KOPT-K1 (cell line): ENCODE data around the gene ZSCAN5C.
"Not testable (repeated sequence)": the region's sequence is repeated elsewhere in the genome, so short reads cannot be mapped to it uniquely, and the experiment has no call there.

Experiments used
- H3K27ac ChIP-seq: fragments of 200-600 bp; sonication (generic); 2 replicates; pipeline ENCODE4 v1.5.1; 2016; ENCODE audit warnings: antibody characterized with exemption, mild to moderate bottlenecking, low read depth, low read length; ENCODE audit not compliant: poor library complexity, severe bottlenecking
- H3K36me3 ChIP-seq: fragments of 200-600 bp; sonication (generic); 2 replicates; pipeline ENCODE4 v1.5.1; 2017; ENCODE audit warnings: antibody characterized with exemption, mild to moderate bottlenecking, low read length, moderate library complexity; ENCODE audit not compliant: insufficient read depth
- H3K9me3 ChIP-seq: fragments of 200-600 bp; sonication (generic); 2 replicates; pipeline ENCODE4 v1.5.1; 2017; ENCODE audit warnings: antibody characterized with exemption, low read length, mild to moderate bottlenecking; ENCODE audit not compliant: insufficient read depth, poor library complexity, severe bottlenecking

Gene ZSCAN5C

GRCh38 chr19:56175861-56176307, 26.2 kb upstream of the ZSCAN5C start, which contains the start of gene GALP:
GALP (plus strand) TSS chr19:56176008; CDS start chr19:56177109, 1,101 bp downstream.
- not testable (repeated sequence) for H3K36me3 ChIP-seq, H3K9me3 ChIP-seq, H3K27ac ChIP-seq

GRCh38 chr19:56176310-56176709, 25.8 kb upstream of the ZSCAN5C start:
- not testable (repeated sequence) for H3K9me3 ChIP-seq, H3K36me3 ChIP-seq, H3K27ac ChIP-seq

- H3K36me3 ChIP-seq: no peaks in the 10 kb centered on the region
- H3K27ac ChIP-seq: no peak overlapping the region
- no peaks in the 10 kb centered on the region for H3K9me3 ChIP-seq
Observed at GRCh38 chr19:56176881-56177280, 25.2 kb upstream of the ZSCAN5C start.

GRCh38 chr19:56177564-56178243, 24.4 kb upstream of the ZSCAN5C start:
- Histone ChIP-seq H3K36me3 (no peaks in the 10 kb centered on the region), H3K27ac (no peak overlapping the region), H3K9me3 (no peaks in the 10 kb centered on the region)

- H3K36me3 ChIP-seq: no peaks in the 10 kb centered on the region
- no peak overlapping the region for H3K27ac ChIP-seq
- no peaks in the 10 kb centered on the region for H3K9me3 ChIP-seq
Observed at GRCh38 chr19:56189785-56190184, 12.3 kb upstream of the ZSCAN5C start.

GRCh38 chr19:56191115-56191514, 11.0 kb upstream of the ZSCAN5C start:
- H3K27ac ChIP-seq: no peak overlapping the region
- no peaks in the 10 kb centered on the region for H3K9me3 ChIP-seq
- H3K36me3 ChIP-seq: no peaks in the 10 kb centered on the region

- H3K36me3 ChIP-seq: no peaks in the 10 kb centered on the region
- H3K9me3 ChIP-seq: no peaks in the 10 kb centered on the region
- no peak overlapping the region for H3K27ac ChIP-seq
Observed at GRCh38 chr19:56191711-56192110, 10.4 kb upstream of the ZSCAN5C start.

GRCh38 chr19:56193981-56194640, 8.0 kb upstream of the ZSCAN5C start:
- H3K36me3 ChIP-seq: no peaks in the 10 kb centered on the region
- no peak overlapping the region for H3K27ac ChIP-seq
- no peaks in the 10 kb centered on the region for H3K9me3 ChIP-seq

- H3K36me3 ChIP-seq, H3K27ac ChIP-seq, H3K9me3 ChIP-seq: not testable (repeated sequence)
Observed at GRCh38 chr19:56197646-56198045, 4.4 kb upstream of the ZSCAN5C start, which contains the start of gene ZSCAN5B. ZSCAN5B (minus strand) TSS chr19:56197783; CDS start chr19:56193052, 4,731 bp downstream.

- no peaks in the 10 kb centered on the region for H3K9me3 ChIP-seq
- H3K36me3 ChIP-seq: no peaks in the 10 kb centered on the region
- no peak overlapping the region for H3K27ac ChIP-seq
Observed at GRCh38 chr19:56199687-56200086, 2.4 kb upstream of the ZSCAN5C start.

- not testable (repeated sequence) for H3K27ac ChIP-seq, H3K36me3 ChIP-seq, H3K9me3 ChIP-seq
Observed at GRCh38 chr19:56207581-56207980, 5.5 kb downstream of the ZSCAN5C start.

- Histone ChIP-seq H3K9me3 (no peaks in the 10 kb centered on the region), H3K27ac (no peak overlapping the region), H3K36me3 (no peaks in the 10 kb centered on the region)
Observed at GRCh38 chr19:56209091-56209490, 7.0 kb downstream of the ZSCAN5C start.

GRCh38 chr19:56210036-56210435, 8.0 kb downstream of the ZSCAN5C start:
- not testable (repeated sequence) for H3K27ac ChIP-seq, H3K9me3 ChIP-seq, H3K36me3 ChIP-seq

- Histone ChIP-seq H3K27ac (no peak overlapping the region), H3K36me3 (no peaks in the 10 kb centered on the region), H3K9me3 (no peaks in the 10 kb centered on the region)
Observed at GRCh38 chr19:56211718-56212117, 9.6 kb downstream of the ZSCAN5C start.

- no peaks in the 10 kb centered on the region for H3K36me3 ChIP-seq
- no peak overlapping the region for H3K27ac ChIP-seq
- H3K9me3 ChIP-seq: no peaks in the 10 kb centered on the region
Observed at GRCh38 chr19:56217039-56217949, 15.2 kb downstream of the ZSCAN5C start.
